ENCODE data around the gene FANCM. TPM values are rescaled to one million over a fixed set of nuclear protein-coding genes. Genes with fewer than 3 reads are reported as not detected.
A peak's percentile ranks its signal among the peaks of the same experiment; 100 is the strongest.
"Not testable (repeated sequence)": the region's sequence is repeated elsewhere in the genome, so short reads cannot be mapped to it uniquely, and the experiment has no call there.

The FANCM gene
- total RNA-seq, 1 experiment from 2014 or later = 9.1 TPM

GRCh38 chr14:45177076-45177475 lies 41.3 kb downstream of the FANCM start:
- DNase-seq = no peak
- Histone ChIP-seq H3K4me3 (ENCODE audit: insufficient read depth, low read depth, low read length) (no peak overlapping the region), H3K36me3 (replicated peaks; ENCODE audit: control insufficient read depth, insufficient read depth, low read length) (no peaks in the 10 kb centered on the region; the same call in 1 of the 2 replicates), H3K27me3 (ENCODE audit: control insufficient read depth, insufficient read depth, low read length) (no peaks in the 10 kb centered on the region)

GRCh38 chr14:45181329-45181728 lies 45.6 kb downstream of the FANCM start:
- Histone ChIP-seq H3K4me3 (ENCODE audit: insufficient read depth, low read depth, low read length) (no peak overlapping the region), H3K27me3 (ENCODE audit: control insufficient read depth, insufficient read depth, low read length) (no peaks in the 10 kb centered on the region), H3K36me3 (replicated peaks; ENCODE audit: control insufficient read depth, insufficient read depth, low read length) (no peaks in the 10 kb centered on the region)
- no peak for DNase-seq

GRCh38 chr14:45181806-45182205 lies 46.1 kb downstream of the FANCM start:
- no peaks in the 10 kb centered on the region for H3K27me3 ChIP-seq (ENCODE audit: control insufficient read depth, insufficient read depth, low read length)
- no peak overlapping the region for H3K4me3 ChIP-seq (ENCODE audit: insufficient read depth, low read depth, low read length)
- no peaks in the 10 kb centered on the region for H3K36me3 ChIP-seq (replicated peaks; ENCODE audit: control insufficient read depth, insufficient read depth, low read length)
- DNase-seq = no peak

GRCh38 chr14:45185100-45185814 lies 49.5 kb downstream of the FANCM start:
- Histone ChIP-seq H3K4me3 (ENCODE audit: insufficient read depth, low read depth, low read length) (no peak overlapping the region), H3K36me3 (replicated peaks; ENCODE audit: control insufficient read depth, insufficient read depth, low read length) (peaks cover 1% of the 10 kb centered on the region; the same call in 1 of the 2 replicates), H3K27me3 (ENCODE audit: control insufficient read depth, insufficient read depth, low read length) (no peaks in the 10 kb centered on the region)
- DNase-seq = no peak

- Histone ChIP-seq H3K27me3 (ENCODE audit: control insufficient read depth, insufficient read depth, low read length) (no peaks in the 10 kb centered on the region), H3K36me3 (replicated peaks; ENCODE audit: control insufficient read depth, insufficient read depth, low read length) (no peaks in the 10 kb centered on the region; the same call in 1 of the 2 replicates), H3K4me3 (ENCODE audit: insufficient read depth, low read depth, low read length) (no peak overlapping the region)
- DNase-seq = no peak
These were observed 59.2 kb downstream of the FANCM start for GRCh38 chr14:45194964-45195363.

- DNase-seq = no peak
- Histone ChIP-seq H3K4me3 (ENCODE audit: insufficient read depth, low read depth, low read length) (no peak overlapping the region), H3K36me3 (replicated peaks; ENCODE audit: control insufficient read depth, insufficient read depth, low read length) (peaks cover 1% of the 10 kb centered on the region), H3K27me3 (ENCODE audit: control insufficient read depth, insufficient read depth, low read length) (no peaks in the 10 kb centered on the region)
These were observed 62.8 kb downstream of the FANCM start for GRCh38 chr14:45198551-45198950.

- Histone ChIP-seq H3K36me3 (replicated peaks; ENCODE audit: control insufficient read depth, insufficient read depth, low read length) (peaks cover 1% of the 10 kb centered on the region), H3K4me3 (ENCODE audit: insufficient read depth, low read depth, low read length) (no peak overlapping the region), H3K27me3 (ENCODE audit: control insufficient read depth, insufficient read depth, low read length) (no peaks in the 10 kb centered on the region)
- DNase-seq = no peak
These were observed 63.5 kb downstream of the FANCM start for GRCh38 chr14:45199230-45199629.

- DNase-seq = peak; percentile 16
- Histone ChIP-seq H3K4me3 (ENCODE audit: insufficient read depth, low read depth, low read length) (no peak overlapping the region), H3K36me3 (replicated peaks; ENCODE audit: control insufficient read depth, insufficient read depth, low read length) (peaks cover 5% of the 10 kb centered on the region), H3K27me3 (ENCODE audit: control insufficient read depth, insufficient read depth, low read length) (no peaks in the 10 kb centered on the region)
These were observed 66.2 kb downstream of the FANCM start for GRCh38 chr14:45201905-45202304.

GRCh38 chr14:45204241-45204640 lies 68.5 kb downstream of the FANCM start:
- peaks cover 7% of the 10 kb centered on the region for H3K36me3 ChIP-seq (replicated peaks; ENCODE audit: control insufficient read depth, insufficient read depth, low read length)
- H3K27me3 ChIP-seq (ENCODE audit: control insufficient read depth, insufficient read depth, low read length) = no peaks in the 10 kb centered on the region

GRCh38 chr14:45210159-45210558 lies 74.4 kb downstream of the FANCM start:
- DNase-seq = no peak
- no peak overlapping the region for H3K4me3 ChIP-seq (ENCODE audit: insufficient read depth, low read depth, low read length)
- H3K36me3 ChIP-seq (replicated peaks; ENCODE audit: control insufficient read depth, insufficient read depth, low read length) = peaks cover 9% of the 10 kb centered on the region
- H3K27me3 ChIP-seq (ENCODE audit: control insufficient read depth, insufficient read depth, low read length) = no peaks in the 10 kb centered on the region

More at GRCh38 chr14:45204241-45204640, 68.5 kb downstream of the FANCM start:
- no peak for DNase-seq
- no peak overlapping the region for H3K4me3 ChIP-seq (ENCODE audit: insufficient read depth, low read depth, low read length)

- H3K27me3 ChIP-seq (ENCODE audit: control insufficient read depth, insufficient read depth, low read length) = no peaks in the 10 kb centered on the region
- peaks cover 7% of the 10 kb centered on the region for H3K36me3 ChIP-seq (replicated peaks; ENCODE audit: control insufficient read depth, insufficient read depth, low read length)
- DNase-seq = no peak
- H3K4me3 ChIP-seq (ENCODE audit: insufficient read depth, low read depth, low read length) = no peak overlapping the region
These were observed 75.6 kb downstream of the FANCM start for GRCh38 chr14:45211295-45211694.

GRCh38 chr14:45212231-45212630 lies 76.5 kb downstream of the FANCM start:
- peaks cover 8% of the 10 kb centered on the region for H3K36me3 ChIP-seq (replicated peaks; ENCODE audit: control insufficient read depth, insufficient read depth, low read length)
- H3K27me3 ChIP-seq (ENCODE audit: control insufficient read depth, insufficient read depth, low read length) = no peaks in the 10 kb centered on the region
- no peak overlapping the region for H3K4me3 ChIP-seq (ENCODE audit: insufficient read depth, low read depth, low read length)
- DNase-seq = peak; percentile 12

- not testable (repeated sequence) for DNase-seq; H3K4me3 ChIP-seq (ENCODE audit: insufficient read depth, low read depth, low read length); H3K27me3 ChIP-seq (ENCODE audit: control insufficient read depth, insufficient read depth, low read length)
- H3K36me3 ChIP-seq (replicated peaks; ENCODE audit: control insufficient read depth, insufficient read depth, low read length) = peaks cover 11% of the 10 kb centered on the region
These were observed 78.0 kb downstream of the FANCM start for GRCh38 chr14:45213716-45214115.

- not testable (repeated sequence) for H3K36me3 ChIP-seq (replicated peaks; ENCODE audit: control insufficient read depth, insufficient read depth, low read length); H3K4me3 ChIP-seq (ENCODE audit: insufficient read depth, low read depth, low read length); DNase-seq; H3K27me3 ChIP-seq (ENCODE audit: control insufficient read depth, insufficient read depth, low read length)
These were observed 78.6 kb downstream of the FANCM start for GRCh38 chr14:45214341-45214740.

GRCh38 chr14:45222485-45223262 lies 86.9 kb downstream of the FANCM start:
- Histone ChIP-seq H3K27me3 (ENCODE audit: control insufficient read depth, insufficient read depth, low read length) (no peaks in the 10 kb centered on the region), H3K36me3 (replicated peaks; ENCODE audit: control insufficient read depth, insufficient read depth, low read length) (peaks cover 7% of the 10 kb centered on the region), H3K4me3 (ENCODE audit: insufficient read depth, low read depth, low read length) (no peak overlapping the region)
- DNase-seq = no peak

All from H7 (cell line).